Measurements from ENCODE around the gene KCTD6. TPM values are rescaled to one million over a fixed set of nuclear protein-coding genes. Genes with fewer than 3 reads are reported as not detected.

Gene KCTD6
- total RNA-seq, 1 donor from 2014 or later: 9.7 TPM

DNA sequence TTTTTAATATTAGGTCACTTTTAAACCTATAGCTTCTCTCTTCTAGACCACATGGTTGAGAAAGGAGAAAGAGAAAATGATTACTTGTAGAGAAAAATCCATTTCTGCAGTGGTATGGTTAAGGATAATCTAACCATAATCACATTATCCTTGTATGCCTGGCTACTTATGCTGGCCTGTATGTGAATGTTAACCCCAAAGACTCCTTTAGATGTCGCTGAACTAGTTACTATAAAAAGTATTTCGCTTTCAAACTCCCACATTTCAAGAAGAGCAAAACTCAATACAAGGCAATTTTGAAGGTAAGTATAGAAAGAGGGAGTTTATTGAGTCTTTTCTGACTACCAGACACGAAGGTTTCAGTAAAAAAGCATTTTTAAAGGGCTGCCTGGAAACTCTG is 2.2 kb downstream of the KCTD6 start:
- TF ChIP-seq, protein P1, sequence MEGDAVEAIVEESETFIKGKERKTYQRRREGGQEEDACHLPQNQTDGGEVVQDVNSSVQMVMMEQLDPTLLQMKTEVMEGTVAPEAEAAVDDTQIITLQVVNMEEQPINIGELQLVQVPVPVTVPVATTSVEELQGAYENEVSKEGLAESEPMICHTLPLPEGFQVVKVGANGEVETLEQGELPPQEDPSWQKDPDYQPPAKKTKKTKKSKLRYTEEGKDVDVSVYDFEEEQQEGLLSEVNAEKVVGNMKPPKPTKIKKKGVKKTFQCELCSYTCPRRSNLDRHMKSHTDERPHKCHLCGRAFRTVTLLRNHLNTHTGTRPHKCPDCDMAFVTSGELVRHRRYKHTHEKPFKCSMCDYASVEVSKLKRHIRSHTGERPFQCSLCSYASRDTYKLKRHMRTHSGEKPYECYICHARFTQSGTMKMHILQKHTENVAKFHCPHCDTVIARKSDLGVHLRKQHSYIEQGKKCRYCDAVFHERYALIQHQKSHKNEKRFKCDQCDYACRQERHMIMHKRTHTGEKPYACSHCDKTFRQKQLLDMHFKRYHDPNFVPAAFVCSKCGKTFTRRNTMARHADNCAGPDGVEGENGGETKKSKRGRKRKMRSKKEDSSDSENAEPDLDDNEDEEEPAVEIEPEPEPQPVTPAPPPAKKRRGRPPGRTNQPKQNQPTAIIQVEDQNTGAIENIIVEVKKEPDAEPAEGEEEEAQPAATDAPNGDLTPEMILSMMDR (IDR thresholded peaks at IDR 0.05): peak; percentile 48
- H3K27ac Mint-ChIP-seq (ENCODE audit: unreplicated experiment): no peak overlapping the region
- H3K36me3 Mint-ChIP-seq (ENCODE audit: low read depth): peaks cover under 1% of the 10 kb centered on the region
- no peaks in the 10 kb centered on the region for H3K9me3 Mint-ChIP-seq (ENCODE audit: low read depth)
- DNase-seq (ENCODE audit: low spot score): no peak
- H3K4me3 Mint-ChIP-seq (ENCODE audit: unreplicated experiment): no peak overlapping the region
- H3K27me3 Mint-ChIP-seq (ENCODE audit: low read depth): no peaks in the 10 kb centered on the region
- peaks cover 62% of the 10 kb centered on the region for H3K4me1 Mint-ChIP-seq (ENCODE audit: low read depth)

- TF ChIP-seq, protein P1 (IDR thresholded peaks at IDR 0.05): no peak
- H3K27me3 Mint-ChIP-seq (ENCODE audit: low read depth): no peaks in the 10 kb centered on the region
- DNase-seq (ENCODE audit: low spot score): no peak
- no peak overlapping the region for H3K4me3 Mint-ChIP-seq (ENCODE audit: unreplicated experiment)
- no peaks in the 10 kb centered on the region for H3K9me3 Mint-ChIP-seq (ENCODE audit: low read depth)
- H3K27ac Mint-ChIP-seq (ENCODE audit: unreplicated experiment): no peak overlapping the region
- peaks cover 56% of the 10 kb centered on the region for H3K4me1 Mint-ChIP-seq (ENCODE audit: low read depth)
- peaks cover 2% of the 10 kb centered on the region for H3K36me3 Mint-ChIP-seq (ENCODE audit: low read depth)
Measured at GRCh38 chr3:58495101-58495500, 3.2 kb downstream of the KCTD6 start.

GRCh38 chr3:58496206-58496857 is 4.4 kb downstream of the KCTD6 start:
- TF ChIP-seq, protein P1 (IDR thresholded peaks at IDR 0.05): no peak
- Mint-ChIP-seq H3K9me3 (ENCODE audit: low read depth) (no peaks in the 10 kb centered on the region), H3K4me1 (ENCODE audit: low read depth) (peaks cover 52% of the 10 kb centered on the region), H3K36me3 (ENCODE audit: low read depth) (peaks cover 8% of the 10 kb centered on the region), H3K4me3 (ENCODE audit: unreplicated experiment) (no peak overlapping the region), H3K27me3 (ENCODE audit: low read depth) (no peaks in the 10 kb centered on the region), H3K27ac (ENCODE audit: unreplicated experiment) (no peak overlapping the region)
- no peak for DNase-seq (ENCODE audit: low spot score)

DNA sequence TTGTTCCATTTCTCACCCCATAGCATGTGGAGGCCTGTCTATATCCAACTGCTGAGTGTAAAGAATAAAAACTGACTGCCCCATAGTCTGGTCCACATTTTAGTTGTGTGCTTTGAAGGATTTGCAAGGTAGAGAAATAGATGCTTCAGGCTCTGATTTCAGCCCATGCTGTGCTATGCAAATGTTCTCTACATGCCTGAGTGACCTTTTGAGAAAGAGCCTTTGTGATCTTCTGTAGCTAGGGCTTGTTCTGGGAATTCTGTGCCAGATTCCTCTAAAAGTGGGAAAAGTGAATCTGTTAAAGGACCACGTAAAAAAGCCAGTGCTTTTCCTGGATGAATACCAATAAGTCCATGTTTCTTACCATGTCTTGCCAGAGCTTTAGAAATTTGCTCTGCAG is 5.2 kb downstream of the KCTD6 start:
- peaks cover 49% of the 10 kb centered on the region for H3K4me1 Mint-ChIP-seq (ENCODE audit: low read depth)
- TF ChIP-seq, protein P1 (IDR thresholded peaks at IDR 0.05): no peak
- H3K9me3 Mint-ChIP-seq (ENCODE audit: low read depth): no peaks in the 10 kb centered on the region
- no peak overlapping the region for H3K4me3 Mint-ChIP-seq (ENCODE audit: unreplicated experiment)
- H3K27ac Mint-ChIP-seq (ENCODE audit: unreplicated experiment): no peak overlapping the region
- H3K27me3 Mint-ChIP-seq (ENCODE audit: low read depth): no peaks in the 10 kb centered on the region
- no peak for DNase-seq (ENCODE audit: low spot score)
- H3K36me3 Mint-ChIP-seq (ENCODE audit: low read depth): peaks cover 10% of the 10 kb centered on the region

GRCh38 chr3:58502872-58503271 is 11.0 kb downstream of the KCTD6 start:
- no peak for DNase-seq (ENCODE audit: low spot score)
- no peaks in the 10 kb centered on the region for H3K27me3 Mint-ChIP-seq (ENCODE audit: low read depth)

More at GRCh38 chr3:58502872-58503271, 11.0 kb downstream of the KCTD6 start:
- Mint-ChIP-seq H3K36me3 (ENCODE audit: low read depth) (peaks cover 10% of the 10 kb centered on the region), H3K4me3 (ENCODE audit: unreplicated experiment) (no peak overlapping the region), H3K27ac (ENCODE audit: unreplicated experiment) (no peak overlapping the region), H3K9me3 (ENCODE audit: low read depth) (no peaks in the 10 kb centered on the region), H3K4me1 (ENCODE audit: low read depth) (peaks cover 10% of the 10 kb centered on the region)
- TF ChIP-seq, protein P1 (IDR thresholded peaks at IDR 0.05): no peak
